Measurements from ENCODE around the gene SCN3B.
A peak's percentile ranks its signal among the peaks of the same experiment; 100 is the strongest.

Gene SCN3B

GRCh38 chr11:123654566-123655081 lies at the start of gene SCN3B (continued):
- TF ChIP-seq KLF16 (tag by site-specific recombination; IDR thresholded peaks at IDR 0.05) = 0 out of 2 replicates have a peak, but pooled peaks have one; percentile 58
- no peak for TF ChIP-seq ZNF623 (tag by site-specific recombination; IDR thresholded peaks at IDR 0.05)
- peak; percentile 87 for TF ChIP-seq SP3 (tag by site-specific recombination; IDR thresholded peaks at IDR 0.05)
- TF ChIP-seq ZNF544 (tag by site-specific recombination; IDR thresholded peaks at IDR 0.05) = no peak
- TF ChIP-seq KLF9 (tag by site-specific recombination; IDR thresholded peaks at IDR 0.05; ENCODE audit: low read depth) = peak; percentile 97
- TF ChIP-seq ZBTB26 (tag by site-specific recombination; optimal IDR thresholded peaks at IDR 0.05) = peak; percentile 92
- no peak for TF ChIP-seq ZNF155 (tag by site-specific recombination; IDR thresholded peaks at IDR 0.05)
- TF ChIP-seq ZNF416 (tag by site-specific recombination; IDR thresholded peaks at IDR 0.05) = no peak
- no peak for TF ChIP-seq GFI1B (tag by site-specific recombination; IDR thresholded peaks at IDR 0.05)
- no peak for TF ChIP-seq ZNF18 (tag by site-specific recombination; IDR thresholded peaks at IDR 0.05)
- no peak for TF ChIP-seq HOXA7 (CRISPR knock-in tag; IDR thresholded peaks at IDR 0.05; ENCODE audit: borderline replicate concordance)
- no peak for TF ChIP-seq ZNF514 (tag by site-specific recombination; IDR thresholded peaks at IDR 0.05)
- no peak for TF ChIP-seq MZF1 (tag by site-specific recombination; IDR thresholded peaks at IDR 0.05; ENCODE audit: borderline replicate concordance)
- TF ChIP-seq ZNF626 (tag by site-specific recombination; IDR thresholded peaks at IDR 0.05) = no peak
- no peak for TF ChIP-seq ZNF146 (tag by site-specific recombination; IDR thresholded peaks at IDR 0.05)
- 0 out of 2 replicates have a peak, but pooled peaks have one; percentile 23 for TF ChIP-seq HIC1 (tag by site-specific recombination; IDR thresholded peaks at IDR 0.05)
- TF ChIP-seq ZFP69B (tag by site-specific recombination; IDR thresholded peaks at IDR 0.05) = no peak
- TF ChIP-seq ZXDB (tag by site-specific recombination; IDR thresholded peaks at IDR 0.05) = no peak
- no peak for TF ChIP-seq ZNF148 (tag by site-specific recombination; IDR thresholded peaks at IDR 0.05; ENCODE audit: borderline replicate concordance)
- no peak for TF ChIP-seq PRDM4 (tag by site-specific recombination; IDR thresholded peaks at IDR 0.05)
- no peak for TF ChIP-seq ZBTB1 (tag by site-specific recombination; IDR thresholded peaks at IDR 0.05)
- TF ChIP-seq ZNF645 (tag by site-specific recombination; IDR thresholded peaks at IDR 0.05) = no peak
- TF ChIP-seq ZNF76 (tag by site-specific recombination; IDR thresholded peaks at IDR 0.05; ENCODE audit: borderline replicate concordance, low read depth) = 0 out of 2 replicates have a peak, but pooled peaks have one; percentile 40
- no peak for TF ChIP-seq PRDM6 (tag by site-specific recombination; IDR thresholded peaks at IDR 0.05)
- TF ChIP-seq ZNF791 (tag by site-specific recombination; IDR thresholded peaks at IDR 0.05) = no peak
- TF ChIP-seq ZNF354C (tag by site-specific recombination; IDR thresholded peaks at IDR 0.05; ENCODE audit: borderline replicate concordance, low read depth) = no peak
- TF ChIP-seq ZNF658 (tag by site-specific recombination; IDR thresholded peaks at IDR 0.05) = no peak
- no peak for TF ChIP-seq BCL11B (tag by site-specific recombination; IDR thresholded peaks at IDR 0.05; ENCODE audit: low read depth)

Data from HEK293 (cell line).